Liver (tissue), 9 donors: ENCODE results near the gene TRAF3IP3. TPM values are rescaled to one million over a fixed set of nuclear protein-coding genes. Genes with fewer than 3 reads are reported as not detected.

Experiments used
- DNase-seq: peaks from one replicate; pipeline ENCODE4 v3.0.0-alpha.2; 2017; ENCODE audit warnings: low spot score
- H3K27ac ChIP-seq, 2 donors: one replicate each; pipeline ENCODE4 v1.7.0; 2013; ENCODE audit warnings: inconsistent platforms in 2 of 2, low read length in 2 of 2, control low read depth in 1 of 2, low read depth in 1 of 2, mild to moderate bottlenecking in 1 of 2
- H3K27me3 ChIP-seq, 4 donors: one replicate each; pipeline versions ENCODE4 v1.6.1 to v1.7.0; 2013; ENCODE audit warnings: low read length in 3 of 4, inconsistent platforms in 1 of 4, mild to moderate bottlenecking in 1 of 4, moderate library complexity in 1 of 4; ENCODE audit not compliant: control insufficient read depth in 4 of 4, insufficient read depth in 4 of 4
- H3K36me3 ChIP-seq, 4 donors: one replicate each; pipeline versions ENCODE4 v1.6.1 to v1.7.0; 2013; ENCODE audit warnings: low read length in 3 of 4, mild to moderate bottlenecking in 3 of 4, low read depth in 1 of 4, moderate library complexity in 1 of 4; ENCODE audit not compliant: control insufficient read depth in 4 of 4, insufficient read depth in 3 of 4
- H3K4me1 ChIP-seq, 4 donors: one replicate each; pipeline versions ENCODE4 v1.6.1 to v1.7.0; 2013; ENCODE audit warnings: low read length in 3 of 4, mild to moderate bottlenecking in 3 of 4, moderate library complexity in 1 of 4; ENCODE audit not compliant: control insufficient read depth in 4 of 4, insufficient read depth in 4 of 4
- H3K4me3 ChIP-seq, 3 donors: one replicate each; pipeline versions ENCODE4 v1.6.1 to v1.7.0; 2013; ENCODE audit warnings: low read length in 3 of 3, control low read depth in 1 of 3, low read depth in 1 of 3, mild to moderate bottlenecking in 1 of 3
- H3K9ac ChIP-seq, 2 donors: one replicate each; pipeline ENCODE4 v1.7.0; 2013; ENCODE audit warnings: low read length in 2 of 2, mild to moderate bottlenecking in 2 of 2, moderate library complexity in 2 of 2, control low read depth in 1 of 2, low read depth in 1 of 2
- H3K9me3 ChIP-seq, 4 donors: one replicate each; pipeline versions ENCODE4 v1.6.1 to v1.7.0; 2013; ENCODE audit warnings: low read length in 3 of 4; ENCODE audit not compliant: control insufficient read depth in 4 of 4
- FOXA1 ChIP-seq: IDR thresholded peaks from 2 replicates; pipeline ENCODE4 v1.6.1; 2016; ENCODE audit warnings: antibody characterized with exemption
- NR2F2 ChIP-seq: IDR thresholded peaks from 2 replicates; pipeline ENCODE4 v1.6.1; 2016; ENCODE audit warnings: antibody characterized with exemption
- RAD21 ChIP-seq, 2 donors: IDR thresholded peaks; 2 replicates each; pipeline ENCODE4 v1.6.1; 2016; ENCODE audit warnings: antibody characterized with exemption in 2 of 2, mild to moderate bottlenecking in 2 of 2
- REST ChIP-seq: IDR thresholded peaks from 2 replicates; pipeline ENCODE4 v1.6.1; 2016; ENCODE audit warnings: antibody characterized with exemption, mild to moderate bottlenecking
- RXRA ChIP-seq, 2 donors: IDR thresholded peaks; 2 replicates each; pipeline ENCODE4 v1.6.1; 2017 to 2018; ENCODE audit warnings: antibody characterized with exemption in 2 of 2, mild to moderate bottlenecking in 1 of 2
- SP1 ChIP-seq: IDR thresholded peaks from 2 replicates; pipeline ENCODE4 v1.6.1; 2018; ENCODE audit warnings: antibody characterized with exemption, mild to moderate bottlenecking
- YY1 ChIP-seq: IDR thresholded peaks from 2 replicates; pipeline ENCODE4 v1.6.1; 2016; ENCODE audit warnings: antibody characterized with exemption, mild to moderate bottlenecking
- WGBS: extraction: QIAGEN DNeasy Blood & Tissue Kit; methylation state at CpG from one replicate; pipeline ENCODE4 v1.1.7; 2013; 5-methylcytosine and 5-hydroxymethylcytosine counted together
- polyA plus RNA-seq, 2 donors: library from polyadenylated mRNA; stranded (reverse) in 1 of 2; unstranded in 1 of 2; fragments of 200-250 nt in 1 of 2; fragments of >200 nt in 1 of 2; fragmentation: Nextera tagmentation in 1 of 2; extraction: Ambion mirVana in 1 of 2; gene quantifications; one replicate each; pipeline versions ENCODE4 v1.2.1 to v1.2.3, GENCODE V29; 2013 to 2015
- total RNA-seq, 2 donors: library from RNA; depleted of rRNA; stranded (reverse); fragments of >200 nt; gene quantifications; one replicate each; pipeline ENCODE4 v1.2.3, GENCODE V29; 2014
- TF ChIP-seq, protein P1 (sequence below): IDR thresholded peaks from 2 replicates; pipeline ENCODE4 v1.6.1; 2016; ENCODE audit warnings: antibody characterized with exemption
- donor health status: healthy.
- donor health status: healthy.
- donor health status: healthy.
- donor health status: healthy.
- donor health status: healthy.

The TRAF3IP3 gene
- total and polyA plus RNA-seq, 4 donors = 0.87 to 3.4 (median 2.2) TPM

DNA sequence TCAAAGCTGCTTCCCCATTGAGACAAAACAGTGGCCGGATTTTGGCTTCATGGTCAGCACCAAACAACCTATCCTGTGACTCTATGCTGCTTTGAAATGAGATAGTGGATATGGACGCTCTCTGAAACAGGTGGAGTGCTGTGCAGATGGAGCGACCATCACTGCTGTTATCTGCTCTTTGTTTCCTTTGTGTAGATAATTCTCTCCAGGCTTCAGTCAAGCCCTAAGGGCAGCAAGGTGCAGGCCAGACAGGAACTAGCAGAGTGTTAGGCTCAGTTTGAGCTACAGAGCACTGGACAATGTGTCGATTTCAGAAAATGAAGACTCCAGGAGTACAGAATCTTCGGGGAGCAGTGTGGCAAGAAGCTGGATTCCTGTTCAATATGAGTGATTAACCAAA lies 54.9 kb downstream of the TRAF3IP3 start:
- TF ChIP-seq SP1 = no peak
- no peak for DNase-seq
- H3K4me1 ChIP-seq = peaks cover 0 to 8% (median 4%) of the 10 kb centered on the region in 4 donors
- no peak overlapping the region for H3K9ac ChIP-seq
- no peaks in the 10 kb centered on the region for H3K36me3 ChIP-seq
- H3K27ac ChIP-seq = no peak overlapping the region
- no peak overlapping the region for H3K4me3 ChIP-seq
- 80% methylated on average over 5 of the region's 5 CpGs for WGBS
- H3K9me3 ChIP-seq = no peaks in the 10 kb centered on the region
- no peaks in the 10 kb centered on the region for H3K27me3 ChIP-seq

DNA sequence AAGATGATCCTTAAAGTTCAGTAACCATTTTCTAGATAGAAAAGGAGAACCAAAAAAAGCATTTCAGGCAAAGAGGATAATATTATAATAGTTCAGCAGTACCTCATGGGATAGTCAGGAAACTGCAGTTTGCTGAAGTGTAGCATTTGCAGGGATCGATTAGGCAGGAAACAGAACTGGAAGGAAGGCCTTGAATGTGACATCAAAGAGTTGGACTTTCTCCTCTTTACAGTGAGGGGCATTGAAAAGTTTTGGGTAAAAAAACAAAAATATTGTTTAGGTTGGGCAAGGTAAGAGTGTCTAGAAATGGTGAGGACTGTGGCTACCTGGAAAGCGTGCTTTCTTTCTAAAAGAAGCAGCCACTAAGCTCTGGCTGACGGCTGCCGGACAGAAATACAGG lies 58.0 kb downstream of the TRAF3IP3 start:
- Histone ChIP-seq H3K36me3 (no peaks in the 10 kb centered on the region), H3K4me3 (no peak overlapping the region), H3K4me1 (no peaks in the 10 kb centered on the region), H3K27me3 (no peaks in the 10 kb centered on the region), H3K9me3 (no peaks in the 10 kb centered on the region), H3K9ac (no peak overlapping the region), H3K27ac (no peak overlapping the region)
- WGBS = 91% methylated on average over 4 of the region's 4 CpGs
- no peak for TF ChIP-seq REST
- no peak for DNase-seq

GRCh38 chr1:209815490-209815889 lies 59.6 kb downstream of the TRAF3IP3 start:
- Histone ChIP-seq H3K4me3 (no peak overlapping the region), H3K9me3 (no peaks in the 10 kb centered on the region), H3K27me3 (no peaks in the 10 kb centered on the region), H3K4me1 (no peaks in the 10 kb centered on the region), H3K36me3 (no peaks in the 10 kb centered on the region), H3K9ac (no peak overlapping the region), H3K27ac (no peak overlapping the region)
- DNase-seq = no peak
- TF ChIP-seq, protein P1, sequence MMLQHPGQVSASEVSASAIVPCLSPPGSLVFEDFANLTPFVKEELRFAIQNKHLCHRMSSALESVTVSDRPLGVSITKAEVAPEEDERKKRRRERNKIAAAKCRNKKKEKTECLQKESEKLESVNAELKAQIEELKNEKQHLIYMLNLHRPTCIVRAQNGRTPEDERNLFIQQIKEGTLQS = no peak
- TF ChIP-seq YY1 = no peak
- TF ChIP-seq RXRA (IDR thresholded peaks at IDR 0.05) = no peak
- TF ChIP-seq FOXA1 = no peak
- no peak for TF ChIP-seq NR2F2
- TF ChIP-seq RAD21 (IDR thresholded peaks at IDR 0.05) = no peak
- no peak for TF ChIP-seq REST
- WGBS = 81% methylated on average over 3 of the region's 3 CpGs
